K562 (cell line): ENCODE measurements around the gene EFCAB8. TPM values are rescaled to one million over a fixed set of nuclear protein-coding genes. Genes with fewer than 3 reads are reported as not detected.

Experiments
- ATAC-seq: fragments of 200-7000 bp; cut with Tn5 transposase; 3 replicates; pipeline ENCODE4 v1.9.1; 2020; ENCODE audit warnings: moderate library complexity
- BruUV-seq: library from RNA; stranded (reverse); fragments of 400-500 nt; replicated peaks from 2 replicates; lab custom pipeline; 2021; lab: Mats Ljungman, UMichigan
- CTCF ChIA-PET: fragments of 300-600 bp; formaldehyde crosslinking; extraction: SDS; loops from one replicate; lab custom pipeline; 2021; ENCODE audit warnings: low intra/inter-chr PET ratio; lab: Yijun Ruan, JAX
- POLR2A ChIA-PET: fragments of 300-600, 350-650 bp; sonication (Branson Sonifier 250); formaldehyde crosslinking; extraction: SDS; loops from one replicate; lab custom pipeline; 2021; ENCODE audit warnings: antibody characterized with exemption, inconsistent platforms; lab: Yijun Ruan, JAX
- DNase-seq, 4 experiments: peaks; one replicate each; pipeline versions ENCODE4 v3.0.0 to v3.0.0-alpha.2; 2011 to 2018; ENCODE audit warnings: low spot score in 3 of 4, mixed read lengths in 3 of 4; ENCODE audit errors: extremely low read depth in 1 of 4
- FAIRE-seq: peaks from 2 replicates; lab custom pipeline; 2011; peaks lifted over from hg19 to GRCh38; lab: Jason Lieb, UNC
- H2AFZ ChIP-seq: 2 replicates; pipeline ENCODE4 v1.6.0; 2011; ENCODE audit warnings: low read depth, low read length, control low read depth, inconsistent platforms
- H3K27ac ChIP-seq: fragments of 200-600 bp; 3 replicates; pipeline ENCODE4 v1.8.0; 2011; ENCODE audit warnings: low read depth, mild to moderate bottlenecking, control low read depth, inconsistent platforms, low read length, moderate library complexity, mixed read lengths; ENCODE audit errors: extremely low read depth
- H3K27me3 ChIP-seq, 2 experiments: fragments of 300-600 bp in 1 of 2; 2 replicates in 1 of 2; 3 replicates in 1 of 2; pipeline versions ENCODE4 v1.6.0 to v1.8.0; 2011; ENCODE audit warnings: inconsistent platforms in 2 of 2, low read length in 2 of 2, mild to moderate bottlenecking in 1 of 2, mixed read lengths in 1 of 2, moderate library complexity in 1 of 2; ENCODE audit not compliant: control insufficient read depth in 2 of 2, insufficient read depth in 2 of 2
- H3K36me3 ChIP-seq: fragments of 300-600 bp; 3 replicates; pipeline ENCODE4 v1.8.0; 2011; ENCODE audit warnings: mild to moderate bottlenecking, low read length, inconsistent platforms; ENCODE audit not compliant: control insufficient read depth, insufficient read depth
- H3K4me1 ChIP-seq, 2 experiments: fragments of 200-600 bp in 1 of 2; replicated peaks in 1 of 2; 2 replicates in 1 of 2; 3 replicates in 1 of 2; pipeline versions ENCODE4 v1.5.1 to v1.8.0; 2011; ENCODE audit warnings: inconsistent platforms in 2 of 2, low read length in 2 of 2, mild to moderate bottlenecking in 1 of 2, mixed read lengths in 1 of 2, moderate library complexity in 1 of 2; ENCODE audit not compliant: control insufficient read depth in 2 of 2, insufficient read depth in 2 of 2
- H3K4me2 ChIP-seq: 2 replicates; pipeline ENCODE4 v1.6.1; 2011; ENCODE audit warnings: low read length, control low read depth, inconsistent platforms, mixed read lengths; ENCODE audit not compliant: insufficient read depth
- H3K4me3 ChIP-seq: fragments of 200-600 bp; sonication (generic), shearing (Covaris generic); 2 replicates; pipeline ENCODE4 v1.5.1; 2016; ENCODE audit warnings: control low read depth, inconsistent platforms
- H3K79me2 ChIP-seq: fragments of 200-600 bp; 3 replicates; pipeline ENCODE4 v1.8.0; 2011; ENCODE audit warnings: low read length, inconsistent platforms; ENCODE audit not compliant: control insufficient read depth, insufficient read depth
- H3K9ac ChIP-seq, 2 experiments: 2 replicates each; pipeline versions ENCODE4 v1.6.0 to v1.6.1; 2011; ENCODE audit warnings: low read depth in 2 of 2, low read length in 2 of 2, control low read depth in 1 of 2, inconsistent platforms in 1 of 2, mild to moderate bottlenecking in 1 of 2, mixed read lengths in 1 of 2; ENCODE audit not compliant: insufficient read depth in 1 of 2
- H3K9me1 ChIP-seq: one replicate; pipeline ENCODE4 v1.6.0; 2011; ENCODE audit warnings: inconsistent platforms, mild to moderate bottlenecking, low read length, moderate library complexity; ENCODE audit not compliant: control insufficient read depth, insufficient read depth
- H3K9me3 ChIP-seq: replicated peaks from 2 replicates; pipeline ENCODE4 v1.5.1; 2011; ENCODE audit warnings: low read depth, low read length, inconsistent platforms; ENCODE audit not compliant: control insufficient read depth, insufficient read depth
- H4K20me1 ChIP-seq: replicated peaks from 2 replicates; pipeline ENCODE4 v1.6.1; 2011; ENCODE audit warnings: low read length, inconsistent platforms, mixed read lengths; ENCODE audit not compliant: control insufficient read depth, insufficient read depth
- DIDO1 ChIP-seq: fragments of 450-650 bp; IDR thresholded peaks from 2 replicates; pipeline ENCODE4 v1.6.1; 2016; ENCODE audit warnings: low read depth, missing biosample characterization, missing genetic modification characterization
- HES1 ChIP-seq: fragments of 450-650 bp; IDR thresholded peaks from 2 replicates; pipeline ENCODE4 v1.6.1; 2016; ENCODE audit warnings: low read depth, mild to moderate bottlenecking, moderate library complexity
- KAT2B ChIP-seq: IDR thresholded peaks from one replicate; pipeline ENCODE4 v1.6.1; 2012; ENCODE audit warnings: low read depth, mild to moderate bottlenecking, control low read depth, inconsistent platforms, low read length, moderate library complexity
- MBD2 ChIP-seq: sonication (generic); IDR thresholded peaks from 2 replicates; pipeline ENCODE4 v1.6.1; 2016; ENCODE audit warnings: low read depth, borderline replicate concordance
- MCM2 ChIP-seq: fragments of 450-650 bp; IDR thresholded peaks from 2 replicates; pipeline ENCODE4 v1.6.1; 2017; ENCODE audit warnings: low read depth, mild to moderate bottlenecking
- NUFIP1 ChIP-seq: fragments of 450-650 bp; IDR thresholded peaks from 2 replicates; pipeline ENCODE4 v1.6.1; 2018; ENCODE audit not compliant: partially characterized antibody
- POLR2A ChIP-seq: fragments of 450-650 bp; conservative IDR thresholded peaks from 2 replicates; pipeline ENCODE4 v1.6.1; 2016
- TAF1 ChIP-seq: IDR thresholded peaks from 2 replicates; pipeline ENCODE4 v1.6.1; 2011; ENCODE audit warnings: mild to moderate bottlenecking, low read length, moderate library complexity; ENCODE audit not compliant: insufficient read depth, control insufficient read depth, severe bottlenecking; ENCODE audit errors: extremely low read depth
- ZNF239 ChIP-seq: fragments of 250-450 bp; sonication (Bioruptor Pico); IDR thresholded peaks from 2 replicates; pipeline ENCODE4 v1.4.0; 2020; ENCODE audit warnings: mild to moderate bottlenecking
- ZNF384 ChIP-seq: IDR thresholded peaks from 2 replicates; pipeline ENCODE4 v1.6.1; 2012; ENCODE audit warnings: low read depth, low read length, improper control_type of control experiment
- WGBS: fragments of 100-300 bp; shearing (Covaris generic); methylation state at CpG from one replicate; pipeline ENCODE4 v1.1.6; 2016; ENCODE audit warnings: low coverage, mixed read lengths; ENCODE audit not compliant: insufficient coverage; ENCODE audit errors: missing lambda C conversion rate; 5-methylcytosine and 5-hydroxymethylcytosine counted together
- in situ Hi-C: fragments of 300-500 bp; cut with MboI; formaldehyde crosslinking; loops from 4 replicates; pipeline ENCODE4 v1.15.0; 2018; ENCODE audit warnings: inconsistent platforms, mixed read lengths
- intact Hi-C: fragments of 100-400 bp; cut with micrococcal nuclease; formaldehyde crosslinking; loops from 2 replicates; pipeline ENCODE4 v1.14.2; 2022
- polyA plus RNA-seq, 8 experiments: library from polyadenylated mRNA; depleted of rRNA in 4 of 8; stranded (reverse) in 5 of 8; unstranded in 3 of 8; fragments of >200 nt; fragmentation: Nextera tagmentation in 2 of 8; fragmentation: Illumina TruSeq in 1 of 8; extraction: Ambion mirVana in 2 of 8; extraction: Trizol in 1 of 8; gene quantifications; 2 replicates each; pipeline versions ENCODE4 v1.2.1 to v1.2.3, GENCODE V29; 2011 to 2014; ENCODE audit warnings: inconsistent platforms in 1 of 8, missing spikeins in 1 of 8
- total RNA-seq, 7 experiments: library from RNA; depleted of rRNA in 6 of 7; stranded (reverse); fragments of >200 nt in 6 of 7; fragmentation: Illumina TruSeq in 2 of 7; extraction: Trizol in 2 of 7; gene quantifications; 2 replicates each; pipeline versions ENCODE4 v1.2.1 to v1.2.3, GENCODE V29; 2011 to 2021; ENCODE audit warnings: low replicate concordance in 1 of 7

Gene EFCAB8
- total and polyA plus RNA-seq, 9 of the 15 experiments (the other 6 are each of a cell fraction or from before 2014, with no cell fraction given) = 0.03 to 0.18 (median 0.11) TPM; not detected in 6

GRCh38 chr20:32985596-32985995 lies 126.9 kb downstream of the EFCAB8 start:
- Histone ChIP-seq H3K4me3 (no peak overlapping the region), H3K4me1 (no peaks in the 10 kb centered on the region; a peak in 1 of 5 replicates), H3K9me3 (no peaks in the 10 kb centered on the region), H3K4me2 (no peak overlapping the region), H4K20me1 (0 out of 2 replicates have a peak, but pooled peaks cover 11% of the 10 kb centered on the region), H2AFZ (no peak overlapping the region), H3K36me3 (no peaks in the 10 kb centered on the region), H3K27me3 (peaks cover 9 to 42% of the 10 kb centered on the region in 2 experiments; a peak in 4 of 5 replicates), H3K27ac (no peak overlapping the region), H3K9me1 (no peaks in the 10 kb centered on the region), H3K9ac (no peak overlapping the region)
- intact Hi-C loops (no loop called here), in situ Hi-C loops (no loop called here)
- WGBS = 14% methylated on average over 6 of the region's 6 CpGs
- ATAC-seq (peak; percentile 32; the same call in 1 of the 3 replicates), FAIRE-seq (no peak), DNase-seq (no peak)
- no TSS peak for BruUV-seq
- POLR2A ChIA-PET = interaction anchor here (0.5 to 0.8 kb wide), 3 partner anchors 10 to 19 kb away, joined by 3 to 5 read pairs (median 3); partner anchors contain the start of gene SUN5
- TF ChIP-seq ZNF239 (CRISPR knock-in tag) (no peak), DIDO1 (no peak), TAF1 (no peak), KAT2B (no peak), NUFIP1 (no peak), POLR2A (no peak), ZNF384 (no peak), HES1 (no peak), MBD2 (no peak), MCM2 (no peak)
- TF ChIP-seq, all 486 proteins: peak for 0
- no peaks in the 10 kb centered on the region for H3K79me2 ChIP-seq
- CTCF ChIA-PET = no interaction called here
